Testis (tissue), 2 donors: ENCODE results near the gene ABCC8.

ENCODE experiments used
- POLR2A ChIP-seq: fragments of 450-650 bp; IDR thresholded peaks from one replicate; pipeline ENCODE4 v1.6.1; 2017; ENCODE audit warnings: antibody characterized with exemption, mild to moderate bottlenecking, moderate library complexity
- TF ChIP-seq, protein P1 (sequence below), 3 experiments: fragments of 450-650 bp in 2 of 3; fragments of 200-600 bp in 1 of 3; sonication (generic) in 1 of 3; IDR thresholded peaks; one replicate each; pipeline ENCODE4 v1.5.1; 2016 to 2019; ENCODE audit warnings: antibody characterized with exemption in 3 of 3, mild to moderate bottlenecking in 2 of 3, moderate library complexity in 1 of 3

DNA sequence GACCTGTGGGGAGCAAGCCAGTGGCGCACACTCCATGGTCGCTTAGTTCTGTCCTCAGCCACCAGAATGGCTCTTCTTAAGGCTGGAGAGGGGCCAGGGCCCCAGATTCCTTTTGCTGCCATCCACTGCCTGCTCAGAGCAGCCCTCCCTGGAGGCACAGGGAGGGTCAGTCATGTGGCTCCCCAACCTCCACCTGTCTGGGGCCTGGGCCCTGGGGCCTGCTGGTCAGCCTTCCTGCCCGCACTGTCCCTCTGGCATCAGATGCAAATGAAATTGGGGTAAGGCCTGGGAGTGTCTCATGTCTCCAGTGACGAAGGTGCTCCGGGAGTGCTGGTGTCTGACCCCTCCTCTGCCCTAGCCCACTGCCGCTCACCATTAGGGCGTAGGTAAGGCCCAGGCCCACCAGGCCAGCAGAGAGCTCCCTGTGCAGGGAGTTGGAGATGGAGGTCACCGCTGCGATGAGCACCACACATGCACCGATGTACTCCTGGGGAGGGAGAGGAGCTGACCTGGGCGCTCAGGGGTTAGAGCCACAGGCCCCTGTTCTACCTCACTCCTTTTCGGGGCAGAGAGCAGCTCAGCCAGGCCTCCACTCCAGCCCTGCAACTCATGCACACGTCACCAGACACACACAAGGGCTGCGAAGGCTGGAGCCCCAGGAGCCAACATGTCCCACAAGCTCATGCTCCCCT, 79.2 kb downstream of the ABCC8 start:
- TF ChIP-seq, protein P1, sequence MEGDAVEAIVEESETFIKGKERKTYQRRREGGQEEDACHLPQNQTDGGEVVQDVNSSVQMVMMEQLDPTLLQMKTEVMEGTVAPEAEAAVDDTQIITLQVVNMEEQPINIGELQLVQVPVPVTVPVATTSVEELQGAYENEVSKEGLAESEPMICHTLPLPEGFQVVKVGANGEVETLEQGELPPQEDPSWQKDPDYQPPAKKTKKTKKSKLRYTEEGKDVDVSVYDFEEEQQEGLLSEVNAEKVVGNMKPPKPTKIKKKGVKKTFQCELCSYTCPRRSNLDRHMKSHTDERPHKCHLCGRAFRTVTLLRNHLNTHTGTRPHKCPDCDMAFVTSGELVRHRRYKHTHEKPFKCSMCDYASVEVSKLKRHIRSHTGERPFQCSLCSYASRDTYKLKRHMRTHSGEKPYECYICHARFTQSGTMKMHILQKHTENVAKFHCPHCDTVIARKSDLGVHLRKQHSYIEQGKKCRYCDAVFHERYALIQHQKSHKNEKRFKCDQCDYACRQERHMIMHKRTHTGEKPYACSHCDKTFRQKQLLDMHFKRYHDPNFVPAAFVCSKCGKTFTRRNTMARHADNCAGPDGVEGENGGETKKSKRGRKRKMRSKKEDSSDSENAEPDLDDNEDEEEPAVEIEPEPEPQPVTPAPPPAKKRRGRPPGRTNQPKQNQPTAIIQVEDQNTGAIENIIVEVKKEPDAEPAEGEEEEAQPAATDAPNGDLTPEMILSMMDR (IDR thresholded peaks at IDR 0.05), result no peak
- TF ChIP-seq POLR2A, result no peak
